ENCODE results near the gene COMT.

- no peak for TF ChIP-seq POLR2AphosphoS5 (IDR thresholded peaks at IDR 0.05)
- TF ChIP-seq, protein P1, sequence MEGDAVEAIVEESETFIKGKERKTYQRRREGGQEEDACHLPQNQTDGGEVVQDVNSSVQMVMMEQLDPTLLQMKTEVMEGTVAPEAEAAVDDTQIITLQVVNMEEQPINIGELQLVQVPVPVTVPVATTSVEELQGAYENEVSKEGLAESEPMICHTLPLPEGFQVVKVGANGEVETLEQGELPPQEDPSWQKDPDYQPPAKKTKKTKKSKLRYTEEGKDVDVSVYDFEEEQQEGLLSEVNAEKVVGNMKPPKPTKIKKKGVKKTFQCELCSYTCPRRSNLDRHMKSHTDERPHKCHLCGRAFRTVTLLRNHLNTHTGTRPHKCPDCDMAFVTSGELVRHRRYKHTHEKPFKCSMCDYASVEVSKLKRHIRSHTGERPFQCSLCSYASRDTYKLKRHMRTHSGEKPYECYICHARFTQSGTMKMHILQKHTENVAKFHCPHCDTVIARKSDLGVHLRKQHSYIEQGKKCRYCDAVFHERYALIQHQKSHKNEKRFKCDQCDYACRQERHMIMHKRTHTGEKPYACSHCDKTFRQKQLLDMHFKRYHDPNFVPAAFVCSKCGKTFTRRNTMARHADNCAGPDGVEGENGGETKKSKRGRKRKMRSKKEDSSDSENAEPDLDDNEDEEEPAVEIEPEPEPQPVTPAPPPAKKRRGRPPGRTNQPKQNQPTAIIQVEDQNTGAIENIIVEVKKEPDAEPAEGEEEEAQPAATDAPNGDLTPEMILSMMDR (IDR thresholded peaks at IDR 0.05) = no peak
- TF ChIP-seq POLR2A (IDR thresholded peaks at IDR 0.05) = no peak
- no peak for TF ChIP-seq EP300 (IDR thresholded peaks at IDR 0.05)
These were observed 43.8 kb upstream of the COMT start for GRCh38 chr22:19897726-19898125.

Measured in upper lobe of left lung (tissue), 4 donors.